ENCODE results near the gene CST11.

The CST11 gene

GRCh38 chr20:23445596-23446217 lies 7.0 kb downstream of the CST11 start:
- no peak overlapping the region for H3K27ac Mint-ChIP-seq
- no peak overlapping the region for H3K4me3 Mint-ChIP-seq
- peaks cover 2% of the 10 kb centered on the region for H3K4me1 Mint-ChIP-seq
- no peaks in the 10 kb centered on the region for H3K36me3 Mint-ChIP-seq
- DNase-seq (ENCODE audit: low spot score in 2 of 2): no peak
- no peak for ATAC-seq (ENCODE audit: low read depth)
- H3K9me3 Mint-ChIP-seq: no peaks in the 10 kb centered on the region
- H3K27me3 Mint-ChIP-seq: peaks cover under 1% of the 10 kb centered on the region

DNA sequence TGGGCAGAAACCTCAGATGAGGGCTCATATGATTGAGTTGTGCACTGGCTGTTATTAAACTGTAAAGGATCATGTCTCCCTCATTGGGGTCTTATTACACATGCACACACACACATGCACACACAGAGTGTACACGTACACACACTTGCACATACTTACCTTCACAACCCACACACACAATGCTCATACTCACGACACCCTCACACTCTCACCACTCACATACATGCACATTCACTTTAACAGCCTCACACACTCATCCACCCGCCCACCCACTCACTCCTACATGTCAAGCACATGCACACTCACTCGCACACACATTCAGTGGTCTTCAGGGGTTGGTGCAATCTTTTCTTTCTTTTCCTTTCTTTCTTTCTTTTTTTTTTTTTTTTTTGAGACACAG lies 7.8 kb downstream of the CST11 start:
- Mint-ChIP-seq H3K9me3 (no peaks in the 10 kb centered on the region), H3K36me3 (no peaks in the 10 kb centered on the region), H3K27me3 (no peaks in the 10 kb centered on the region), H3K4me3 (no peak overlapping the region), H3K4me1 (peaks cover 2% of the 10 kb centered on the region), H3K27ac (no peak overlapping the region)
- ATAC-seq (ENCODE audit: low read depth) (no peak), DNase-seq (ENCODE audit: low spot score in 2 of 2) (no peak)

- Mint-ChIP-seq H3K27ac (no peak overlapping the region), H3K4me1 (peaks cover 2% of the 10 kb centered on the region), H3K27me3 (no peaks in the 10 kb centered on the region), H3K36me3 (no peaks in the 10 kb centered on the region), H3K9me3 (no peaks in the 10 kb centered on the region), H3K4me3 (no peak overlapping the region)
- DNase-seq (ENCODE audit: low spot score in 2 of 2): no peak
- ATAC-seq (ENCODE audit: low read depth): no peak
Observed at GRCh38 chr20:23442436-23442835, 10.2 kb downstream of the CST11 start.

GRCh38 chr20:23441850-23442313 lies 10.8 kb downstream of the CST11 start:
- Mint-ChIP-seq H3K27me3 (no peaks in the 10 kb centered on the region), H3K4me1 (peaks cover 2% of the 10 kb centered on the region), H3K9me3 (no peaks in the 10 kb centered on the region), H3K4me3 (no peak overlapping the region), H3K36me3 (no peaks in the 10 kb centered on the region), H3K27ac (no peak overlapping the region)
- ATAC-seq (ENCODE audit: low read depth) (peak; percentile 82), DNase-seq (ENCODE audit: low spot score in 2 of 2) (peak; percentile 34 to 55)

DNA sequence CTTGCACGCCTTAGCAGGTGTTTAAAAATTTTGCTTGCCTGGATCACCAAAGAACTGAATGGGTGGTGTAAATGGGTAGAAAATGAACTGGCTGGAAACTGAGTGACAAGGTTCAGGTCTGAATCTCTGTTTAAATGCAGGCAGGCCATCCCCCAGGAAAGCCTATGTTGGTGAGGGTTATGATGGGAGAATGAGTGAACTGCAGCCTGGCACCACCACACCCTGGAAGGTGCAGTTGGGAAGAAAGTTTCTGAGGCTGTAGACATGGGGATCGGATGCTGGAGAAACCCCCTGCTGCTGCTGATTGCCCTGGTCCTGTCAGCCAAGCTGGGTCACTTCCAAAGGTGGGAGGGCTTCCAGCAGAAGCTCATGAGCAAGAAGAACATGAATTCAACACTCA lies 12.7 kb downstream of the CST11 start:
- peaks cover 1% of the 10 kb centered on the region for H3K27me3 Mint-ChIP-seq
- H3K9me3 Mint-ChIP-seq: no peaks in the 10 kb centered on the region
- no peak for DNase-seq (ENCODE audit: low spot score in 2 of 2)
- H3K36me3 Mint-ChIP-seq: no peaks in the 10 kb centered on the region
- no peak overlapping the region for H3K27ac Mint-ChIP-seq
- H3K4me3 Mint-ChIP-seq: no peak overlapping the region
- H3K4me1 Mint-ChIP-seq: no peaks in the 10 kb centered on the region
- no peak for ATAC-seq (ENCODE audit: low read depth)

DNA sequence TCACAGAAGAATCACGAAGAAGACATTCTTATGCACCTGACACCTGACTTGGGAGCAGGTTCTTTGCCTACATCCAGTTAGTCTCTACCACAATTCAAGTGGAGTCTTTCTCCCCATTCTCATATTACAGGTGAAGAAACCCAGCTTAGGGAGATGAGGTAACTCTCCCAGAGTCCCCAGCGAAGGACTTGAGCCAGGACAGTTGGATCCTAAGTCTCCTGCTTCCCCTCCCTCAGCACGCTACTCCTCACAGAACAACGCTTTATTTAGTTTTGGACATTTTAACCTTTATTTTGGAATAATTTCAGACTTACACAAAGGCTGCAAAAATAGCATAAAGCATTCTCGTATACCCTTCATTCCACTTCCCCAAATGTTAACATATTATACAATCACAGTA lies 14.0 kb downstream of the CST11 start:
- peaks cover 1% of the 10 kb centered on the region for H3K27me3 Mint-ChIP-seq
- H3K9me3 Mint-ChIP-seq: no peaks in the 10 kb centered on the region
- no peaks in the 10 kb centered on the region for H3K36me3 Mint-ChIP-seq
- DNase-seq (ENCODE audit: low spot score in 2 of 2) (no peak), ATAC-seq (ENCODE audit: low read depth) (no peak)
- H3K4me1 Mint-ChIP-seq: no peaks in the 10 kb centered on the region
- no peak overlapping the region for H3K27ac Mint-ChIP-seq
- no peak overlapping the region for H3K4me3 Mint-ChIP-seq

DNA sequence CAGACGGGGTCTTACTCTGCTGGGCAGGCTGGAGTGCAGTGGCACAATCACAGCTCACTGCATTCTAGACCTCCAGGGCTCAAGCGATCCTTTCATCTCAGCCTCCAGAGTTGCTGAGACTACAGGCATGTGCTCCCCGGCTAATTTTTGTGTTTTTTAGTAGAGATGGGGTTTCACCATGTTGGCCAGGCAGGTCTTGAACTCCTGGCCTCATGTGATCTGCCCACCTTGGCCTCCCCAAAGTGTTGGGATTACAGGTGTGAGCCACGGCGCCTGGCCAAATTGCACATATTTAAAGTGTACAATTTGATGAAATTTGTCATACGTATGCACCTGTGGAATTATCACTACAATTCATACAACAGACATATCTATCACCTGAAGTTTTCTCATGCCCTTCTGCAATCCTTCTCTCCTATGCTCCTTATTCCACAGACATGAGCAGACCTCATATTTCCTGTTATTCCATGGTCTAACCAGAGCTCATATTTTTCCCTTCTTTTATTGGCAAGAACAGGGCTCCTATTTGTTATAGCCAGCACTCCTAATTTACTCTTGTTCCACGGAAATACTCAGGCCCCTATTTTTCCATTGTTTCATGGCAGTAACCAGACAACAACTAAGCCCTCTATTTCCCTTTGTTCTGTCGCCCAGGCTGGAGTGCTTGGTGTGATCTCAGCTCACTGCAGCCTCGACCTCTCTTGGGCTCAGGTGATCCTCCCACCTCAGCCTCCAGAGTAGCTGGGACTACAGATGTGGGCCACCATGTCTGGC lies 15.4 kb downstream of the CST11 start:
- H3K4me1 Mint-ChIP-seq: no peaks in the 10 kb centered on the region
- no peak overlapping the region for H3K4me3 Mint-ChIP-seq
- DNase-seq (ENCODE audit: low spot score in 2 of 2): no peak
- H3K27me3 Mint-ChIP-seq: peaks cover 1% of the 10 kb centered on the region
- no peaks in the 10 kb centered on the region for H3K9me3 Mint-ChIP-seq
- no peak overlapping the region for H3K27ac Mint-ChIP-seq
- H3K36me3 Mint-ChIP-seq: no peaks in the 10 kb centered on the region
- no peak for ATAC-seq (ENCODE audit: low read depth)

- peaks cover 1% of the 10 kb centered on the region for H3K27me3 Mint-ChIP-seq
- DNase-seq (ENCODE audit: low spot score in 2 of 2): no peak
- H3K36me3 Mint-ChIP-seq: no peaks in the 10 kb centered on the region
- H3K9me3 Mint-ChIP-seq: no peaks in the 10 kb centered on the region
- no peaks in the 10 kb centered on the region for H3K4me1 Mint-ChIP-seq
- no peak overlapping the region for H3K27ac Mint-ChIP-seq
- no peak for ATAC-seq (ENCODE audit: low read depth)
- no peak overlapping the region for H3K4me3 Mint-ChIP-seq
Observed at GRCh38 chr20:23436681-23437080, 16.0 kb downstream of the CST11 start.

- Mint-ChIP-seq H3K4me1 (no peaks in the 10 kb centered on the region), H3K4me3 (no peak overlapping the region), H3K27ac (no peak overlapping the region), H3K36me3 (no peaks in the 10 kb centered on the region), H3K27me3 (peaks cover 1% of the 10 kb centered on the region), H3K9me3 (no peaks in the 10 kb centered on the region)
- DNase-seq (ENCODE audit: low spot score in 2 of 2) (no peak), ATAC-seq (ENCODE audit: low read depth) (no peak)
Observed at GRCh38 chr20:23435626-23436539, 16.8 kb downstream of the CST11 start.

- no peaks in the 10 kb centered on the region for H3K36me3 Mint-ChIP-seq
- H3K4me3 Mint-ChIP-seq: no peak overlapping the region
- no peak for DNase-seq (ENCODE audit: low spot score in 2 of 2)
- no peaks in the 10 kb centered on the region for H3K4me1 Mint-ChIP-seq
- ATAC-seq (ENCODE audit: low read depth): no peak
- no peaks in the 10 kb centered on the region for H3K9me3 Mint-ChIP-seq
- H3K27me3 Mint-ChIP-seq: peaks cover 1% of the 10 kb centered on the region
- no peak overlapping the region for H3K27ac Mint-ChIP-seq
Observed at GRCh38 chr20:23434521-23435313, 18.0 kb downstream of the CST11 start.

DNA sequence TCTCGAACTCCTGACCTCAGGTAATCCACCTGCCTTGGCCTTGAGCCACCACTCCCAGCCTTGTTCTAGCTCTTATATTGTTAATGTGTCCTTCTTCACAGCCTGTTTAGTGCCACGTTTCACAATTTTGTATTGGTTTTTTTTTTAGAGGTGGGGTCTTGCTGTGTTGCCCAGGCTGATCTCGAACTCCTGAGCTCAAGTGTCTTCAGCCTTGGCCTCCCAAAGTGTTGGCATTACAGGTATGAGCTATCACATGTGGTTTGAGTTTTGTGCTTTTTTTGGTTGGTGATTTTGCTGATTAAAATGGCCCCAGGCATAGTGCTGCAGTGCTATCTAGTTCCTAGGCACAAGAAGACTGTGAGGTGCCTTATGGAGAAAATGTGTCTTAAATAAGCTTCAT lies 19.0 kb downstream of the CST11 start:
- Mint-ChIP-seq H3K4me3 (no peak overlapping the region), H3K9me3 (no peaks in the 10 kb centered on the region), H3K36me3 (no peaks in the 10 kb centered on the region), H3K27me3 (peaks cover 1% of the 10 kb centered on the region), H3K4me1 (no peaks in the 10 kb centered on the region), H3K27ac (no peak overlapping the region)
- ATAC-seq (ENCODE audit: low read depth): no peak
- DNase-seq (ENCODE audit: low spot score in 2 of 2): no peak

GRCh38 chr20:23425129-23425528 lies 27.5 kb downstream of the CST11 start:
- DNase-seq (ENCODE audit: low spot score in 2 of 2): no peak
- no peaks in the 10 kb centered on the region for H3K9me3 Mint-ChIP-seq
- no peak overlapping the region for H3K27ac Mint-ChIP-seq
- H3K27me3 Mint-ChIP-seq: peaks cover 4% of the 10 kb centered on the region
- no peaks in the 10 kb centered on the region for H3K36me3 Mint-ChIP-seq
- H3K4me3 Mint-ChIP-seq: no peak overlapping the region
- H3K4me1 Mint-ChIP-seq: peaks cover 5% of the 10 kb centered on the region
- ATAC-seq (ENCODE audit: low read depth): no peak
